IMR-90 (cell line): ENCODE data around the gene ZGRF1. TPM values are rescaled to one million over a fixed set of nuclear protein-coding genes. Genes with fewer than 3 reads are reported as not detected.
"Not testable (repeated sequence)": the region's sequence is repeated elsewhere in the genome, so short reads cannot be mapped to it uniquely, and the experiment has no call there.

Source experiments
- ATAC-seq: fragments of 200-7000 bp; cut with Tn5 transposase; 2 replicates; pipeline ENCODE4 v1.9.1; 2020; ENCODE audit warnings: low read depth, mild to moderate bottlenecking, moderate library complexity
- BruUV-seq: library from RNA; stranded (reverse); fragments of 400-500 nt; replicated peaks from 2 replicates; lab custom pipeline; 2021; lab: Mats Ljungman, UMichigan
- CTCF ChIA-PET: fragments of 300-600 bp; formaldehyde crosslinking; extraction: SDS; loops from one replicate; lab custom pipeline; 2021; ENCODE audit warnings: antibody characterized with exemption; lab: Yijun Ruan, JAX
- POLR2A ChIA-PET: fragments of 300-600 bp; sonication (Branson Sonifier 250); formaldehyde crosslinking; loops from one replicate; lab custom pipeline; 2022; ENCODE audit warnings: antibody characterized with exemption; ENCODE audit not compliant: unreplicated experiment; lab: Charles Lee
- DNase-seq: peaks from one replicate; pipeline ENCODE4 v3.0.0; 2013
- H2AFZ ChIP-seq: replicated peaks from 2 replicates; pipeline ENCODE3; 2013; ENCODE audit warnings: low read length, mild to moderate bottlenecking; ENCODE audit not compliant: poor library complexity
- H2AK5ac ChIP-seq: 2 replicates; pipeline ENCODE4 v1.6.1; 2013; ENCODE audit warnings: low read depth, low read length, inconsistent platforms
- H2AK9ac ChIP-seq: replicated peaks from 2 replicates; pipeline ENCODE3; 2013; ENCODE audit warnings: mild to moderate bottlenecking, low read depth, low read length, moderate library complexity; ENCODE audit not compliant: poor library complexity
- H2BK120ac ChIP-seq: 2 replicates; pipeline ENCODE4 v1.6.1; 2013; ENCODE audit warnings: low read depth, low read length, inconsistent platforms
- H2BK15ac ChIP-seq: 3 replicates; pipeline ENCODE4 v1.6.1; 2013; ENCODE audit warnings: low read depth, low read length, inconsistent platforms
- H2BK20ac ChIP-seq: 2 replicates; pipeline ENCODE4 v1.6.1; 2013; ENCODE audit warnings: low read depth, mild to moderate bottlenecking, inconsistent platforms, low read length, moderate library complexity
- H2BK5ac ChIP-seq: 2 replicates; pipeline ENCODE4 v1.6.1; 2013; ENCODE audit warnings: mild to moderate bottlenecking, low read depth, low read length, inconsistent platforms; ENCODE audit not compliant: poor library complexity, severe bottlenecking
- H3K14ac ChIP-seq: replicated peaks from 2 replicates; pipeline ENCODE4 v1.6.1; 2013; ENCODE audit warnings: low read depth, low read length, inconsistent platforms
- H3K18ac ChIP-seq: 2 replicates; pipeline ENCODE4 v1.6.1; 2013; ENCODE audit warnings: low read depth, low read length, control low read depth
- H3K23ac ChIP-seq: 2 replicates; pipeline ENCODE4 v1.6.1; 2013; ENCODE audit warnings: low read depth, low read length, inconsistent platforms
- H3K27ac ChIP-seq: 2 replicates; pipeline ENCODE4 v1.5.1; 2013; ENCODE audit warnings: mild to moderate bottlenecking, control low read depth, low read length; ENCODE audit not compliant: insufficient read depth
- H3K27me3 ChIP-seq: 2 replicates; pipeline ENCODE4 v1.6.1; 2013; ENCODE audit warnings: low read length; ENCODE audit not compliant: control insufficient read depth, insufficient read depth
- H3K36me3 ChIP-seq: 2 replicates; pipeline ENCODE4 v1.6.1; 2013; ENCODE audit warnings: low read length, mixed read lengths; ENCODE audit not compliant: control insufficient read depth, insufficient read depth
- H3K4ac ChIP-seq: 2 replicates; pipeline ENCODE4 v1.6.1; 2013; ENCODE audit warnings: low read depth, low read length, inconsistent platforms
- H3K4me1 ChIP-seq: 2 replicates; pipeline ENCODE4 v1.6.1; 2013; ENCODE audit warnings: low read length, mixed read lengths; ENCODE audit not compliant: control insufficient read depth, insufficient read depth
- H3K4me2 ChIP-seq: 2 replicates; pipeline ENCODE4 v1.6.1; 2013; ENCODE audit warnings: low read depth, mild to moderate bottlenecking, control low read depth, low read length, moderate library complexity
- H3K4me3 ChIP-seq: 2 replicates; pipeline ENCODE4 v1.5.1; 2013; ENCODE audit warnings: low read depth, mild to moderate bottlenecking, control low read depth, low read length, moderate library complexity; ENCODE audit not compliant: insufficient read depth
- H3K56ac ChIP-seq: 2 replicates; pipeline ENCODE4 v1.6.1; 2013; ENCODE audit warnings: low read length, inconsistent platforms; ENCODE audit not compliant: insufficient read depth; ENCODE audit errors: extremely low read depth
- H3K79me1 ChIP-seq, 2 experiments: 2 replicates each; pipeline ENCODE4 v1.6.1; 2013; ENCODE audit warnings: low read length in 2 of 2, inconsistent platforms in 1 of 2, low read depth in 1 of 2
- H3K9ac ChIP-seq: 2 replicates; pipeline ENCODE4 v1.6.1; 2013; ENCODE audit warnings: low read depth, low read length, control low read depth
- H3K9me1 ChIP-seq: 2 replicates; pipeline ENCODE4 v1.6.1; 2013; ENCODE audit warnings: low read length, inconsistent platforms; ENCODE audit not compliant: insufficient read depth
- H3K9me3 ChIP-seq: 2 replicates; pipeline ENCODE4 v1.6.1; 2013; ENCODE audit warnings: low read length; ENCODE audit not compliant: control insufficient read depth, insufficient read depth
- H4K20me1 ChIP-seq: 2 replicates; pipeline ENCODE4 v1.6.1; 2013; ENCODE audit warnings: low read length, inconsistent platforms; ENCODE audit not compliant: insufficient read depth
- H4K5ac ChIP-seq: 2 replicates; pipeline ENCODE4 v1.6.1; 2013; ENCODE audit warnings: mild to moderate bottlenecking, low read depth, low read length, control low read depth
- H4K8ac ChIP-seq, 2 experiments: 2 replicates each; pipeline ENCODE4 v1.6.1; 2013; ENCODE audit warnings: low read depth in 2 of 2, low read length in 2 of 2, control low read depth in 1 of 2, inconsistent platforms in 1 of 2
- H4K91ac ChIP-seq: 2 replicates; pipeline ENCODE4 v1.6.1; 2013; ENCODE audit warnings: low read depth, low read length, inconsistent platforms; ENCODE audit not compliant: insufficient read depth
- BHLHE40 ChIP-seq: fragments of 150-350 bp; IDR thresholded peaks from 2 replicates; pipeline ENCODE4 v1.6.1; 2016; ENCODE audit warnings: mild to moderate bottlenecking, low read depth, low read length
- CEBPB ChIP-seq: IDR thresholded peaks from 2 replicates; pipeline ENCODE4 v1.6.1; 2012; ENCODE audit warnings: low read depth, low read length, improper control_type of control experiment
- CHD1 ChIP-seq: IDR thresholded peaks from 2 replicates; pipeline ENCODE4 v1.6.1; 2012; ENCODE audit warnings: low read depth, low read length, improper control_type of control experiment
- CTCF ChIP-seq: conservative IDR thresholded peaks from 2 replicates; pipeline ENCODE4 v1.5.1; 2012; ENCODE audit warnings: mild to moderate bottlenecking, low read depth, low read length, improper control_type of control experiment
- FOS ChIP-seq: fragments of 150-350 bp; IDR thresholded peaks from 2 replicates; pipeline ENCODE4 v1.6.1; 2016; ENCODE audit warnings: low read depth, low read length
- MAZ ChIP-seq: IDR thresholded peaks from 2 replicates; pipeline ENCODE4 v1.6.1; 2012; ENCODE audit warnings: low read depth, mild to moderate bottlenecking, low read length, improper control_type of control experiment, moderate library complexity, borderline replicate concordance
- RAD21 ChIP-seq: IDR thresholded peaks from 2 replicates; pipeline ENCODE4 v1.6.1; 2012; ENCODE audit warnings: low read length, improper control_type of control experiment
- SMC3 ChIP-seq: fragments of 150-350 bp; IDR thresholded peaks from 2 replicates; pipeline ENCODE4 v1.6.1; 2016; ENCODE audit warnings: low read depth, mild to moderate bottlenecking, antibody characterized with exemption, low read length, moderate library complexity
- WGBS, 2 experiments: methylation state at CpG; one replicate each; pipeline versions ENCODE4 v1.1.5 to v1.1.7; 2013; ENCODE audit warnings: missing lambda C conversion rate in 2 of 2; ENCODE audit not compliant: insufficient read length in 1 of 2; ENCODE audit errors: extremely low coverage in 2 of 2; 5-methylcytosine and 5-hydroxymethylcytosine counted together
- dilution Hi-C: fragments of 300-500 bp; cut with HindIII; formaldehyde crosslinking; loops from one replicate; pipeline ENCODE4 v1.14.3; 2018; ENCODE audit warnings: low sequenced_read_pairs; ENCODE audit not compliant: unreplicated experiment
- in situ Hi-C: fragments of 300-500 bp; cut with MboI; formaldehyde crosslinking; loops from 3 replicates; pipeline ENCODE4 v1.14.3; 2019; ENCODE audit warnings: low sequenced_read_pairs, inconsistent platforms, mixed read lengths
- intact Hi-C: fragments of 100-400 bp; cut with micrococcal nuclease; formaldehyde crosslinking; loops from 2 replicates; pipeline ENCODE4 v1.10.0; 2022
- polyA plus RNA-seq, 3 experiments: library from polyadenylated mRNA; depleted of rRNA; stranded (reverse); fragments of >200 nt; gene quantifications; 2 replicates each; pipeline ENCODE4 v1.2.3, GENCODE V29; 2012; ENCODE audit warnings: low replicate concordance in 1 of 3
- total RNA-seq: library from RNA; depleted of rRNA; stranded (reverse); fragments of >200 nt; gene quantifications from 2 replicates; pipeline ENCODE4 v1.2.3, GENCODE V29; 2012

Gene ZGRF1
- total and polyA plus RNA-seq, 2 of the 4 experiments (the other 2 are of a cell fraction), result 2.8 to 5.6 TPM

- intact Hi-C loops (no loop called here), in situ Hi-C loops (no loop called here), dilution Hi-C loops (loop anchor here (25.0 kb wide), 1 partner anchor 280 kb away; no protein-coding TSS in a partner anchor)
- no peaks in the 10 kb centered on the region for H4K20me1 ChIP-seq
- no peaks in the 10 kb centered on the region for H3K79me1 ChIP-seq
- no peaks in the 10 kb centered on the region for H3K27me3 ChIP-seq
- no peak overlapping the region for H2BK5ac ChIP-seq
- H2AK5ac ChIP-seq, result no peak overlapping the region
- no peak for DNase-seq
- no peak overlapping the region for H3K18ac ChIP-seq
- no peak overlapping the region for H2BK20ac ChIP-seq
- H4K91ac ChIP-seq, result no peak overlapping the region
- H3K23ac ChIP-seq, result no peak overlapping the region
- H4K8ac ChIP-seq, result no peak overlapping the region
- no peaks in the 10 kb centered on the region for H3K9me1 ChIP-seq
- H2BK120ac ChIP-seq, result no peak overlapping the region
- no peak overlapping the region for H2AFZ ChIP-seq
- no peaks in the 10 kb centered on the region for H3K36me3 ChIP-seq
- H2BK15ac ChIP-seq, result no peak overlapping the region
- H3K4me2 ChIP-seq, result no peak overlapping the region
- H3K56ac ChIP-seq, result no peak overlapping the region
- POLR2A ChIA-PET, result no interaction called here
- no peak overlapping the region for H2AK9ac ChIP-seq
- H3K4ac ChIP-seq, result no peak overlapping the region
- CTCF ChIA-PET, result no interaction called here
- no peak overlapping the region for H3K14ac ChIP-seq
- TF ChIP-seq RAD21, result no peak
- TF ChIP-seq CHD1, result no peak
- TF ChIP-seq CTCF, result no peak
- no peak for TF ChIP-seq BHLHE40
- TF ChIP-seq SMC3, result no peak
- TF ChIP-seq FOS, result no peak
- no peak for TF ChIP-seq CEBPB
- no peak for TF ChIP-seq MAZ
- H3K27ac ChIP-seq, result no peak overlapping the region
- no peaks in the 10 kb centered on the region for H3K4me1 ChIP-seq
- WGBS, 2 experiments, result no CpG with 5 or more reads among the region's 2 CpGs
- no peaks in the 10 kb centered on the region for H3K9me3 ChIP-seq
- H3K9ac ChIP-seq, result no peak overlapping the region
- BruUV-seq, result no TSS peak
- H4K5ac ChIP-seq, result no peak overlapping the region
- H3K4me3 ChIP-seq, result no peak overlapping the region
- no peak for ATAC-seq
Observed at GRCh38 chr4:112616984-112617383, 19.7 kb downstream of the ZGRF1 start.

GRCh38 chr4:112612814-112613213, 23.9 kb downstream of the ZGRF1 start:
- POLR2A ChIA-PET, H3K4me3 ChIP-seq: not testable (repeated sequence)

More at GRCh38 chr4:112612814-112613213, 23.9 kb downstream of the ZGRF1 start:
- H2BK5ac ChIP-seq, H3K9me1 ChIP-seq, intact Hi-C loops, H4K91ac ChIP-seq, H2AK9ac ChIP-seq, H2AFZ ChIP-seq, H4K20me1 ChIP-seq, BruUV-seq, H3K18ac ChIP-seq, H4K8ac ChIP-seq, H2AK5ac ChIP-seq, H3K27me3 ChIP-seq, H3K14ac ChIP-seq, H4K5ac ChIP-seq, H2BK120ac ChIP-seq, H2BK20ac ChIP-seq, H3K36me3 ChIP-seq, H3K9ac ChIP-seq, H3K4me2 ChIP-seq, H3K79me1 ChIP-seq, DNase-seq, H2BK15ac ChIP-seq, H3K23ac ChIP-seq, H3K9me3 ChIP-seq, H3K4ac ChIP-seq, H3K27ac ChIP-seq, H3K56ac ChIP-seq, in situ Hi-C loops, H3K4me1 ChIP-seq: not testable (repeated sequence)
- CTCF ChIA-PET, result interaction anchor here (0.8 kb wide), 1 partner anchor 8 kb away, joined by 3 read pairs; no protein-coding TSS in a partner anchor
- dilution Hi-C loops, result loop anchor here (25.0 kb wide), 1 partner anchor 276 kb away; no protein-coding TSS in a partner anchor
- 57% methylated on average over 1 of the region's 2 CpGs; no CpG with 5 or more reads in 1 of the 2 experiments for WGBS, 2 experiments
- ATAC-seq, result peak; percentile 72
